AG10803 (cell line): ENCODE data around the gene VPS72.
"Not testable (repeated sequence)": the region's sequence is repeated elsewhere in the genome, so short reads cannot be mapped to it uniquely, and the experiment has no call there.

Experiments used
- DNase-seq: peaks from one replicate; pipeline ENCODE4 v3.0.0; 2010; ENCODE audit warnings: low read depth
- H3K4me3 ChIP-seq: 2 replicates; pipeline ENCODE4 v1.5.1; 2011; ENCODE audit warnings: mild to moderate bottlenecking, low read length, control low read depth
- TF ChIP-seq, protein P1 (sequence below): conservative IDR thresholded peaks from 2 replicates; pipeline ENCODE4 v1.5.1; 2011; ENCODE audit warnings: mild to moderate bottlenecking, low read length, control low read depth, inconsistent platforms

VPS72 gene

DNA sequence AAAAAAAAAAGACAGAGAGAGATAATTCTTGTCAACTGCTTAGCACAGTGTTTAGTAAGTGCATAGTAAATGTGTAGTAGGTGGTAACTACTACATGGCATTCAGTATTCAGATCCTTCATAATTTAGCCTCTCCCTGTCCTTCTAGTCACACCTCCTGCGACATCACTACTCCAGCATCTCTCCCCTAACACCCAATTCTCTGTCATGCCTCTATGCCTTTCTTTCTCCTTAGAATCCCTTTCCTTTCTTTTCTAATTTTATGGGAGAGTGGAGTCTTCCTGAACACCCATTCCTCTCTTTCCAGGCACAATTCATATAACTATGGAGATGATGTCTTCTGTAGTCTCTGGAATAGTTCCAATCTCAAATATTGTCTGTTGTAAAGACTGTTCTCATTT, 3.9 kb upstream of the VPS72 start:
- no peak for DNase-seq
- TF ChIP-seq, protein P1, sequence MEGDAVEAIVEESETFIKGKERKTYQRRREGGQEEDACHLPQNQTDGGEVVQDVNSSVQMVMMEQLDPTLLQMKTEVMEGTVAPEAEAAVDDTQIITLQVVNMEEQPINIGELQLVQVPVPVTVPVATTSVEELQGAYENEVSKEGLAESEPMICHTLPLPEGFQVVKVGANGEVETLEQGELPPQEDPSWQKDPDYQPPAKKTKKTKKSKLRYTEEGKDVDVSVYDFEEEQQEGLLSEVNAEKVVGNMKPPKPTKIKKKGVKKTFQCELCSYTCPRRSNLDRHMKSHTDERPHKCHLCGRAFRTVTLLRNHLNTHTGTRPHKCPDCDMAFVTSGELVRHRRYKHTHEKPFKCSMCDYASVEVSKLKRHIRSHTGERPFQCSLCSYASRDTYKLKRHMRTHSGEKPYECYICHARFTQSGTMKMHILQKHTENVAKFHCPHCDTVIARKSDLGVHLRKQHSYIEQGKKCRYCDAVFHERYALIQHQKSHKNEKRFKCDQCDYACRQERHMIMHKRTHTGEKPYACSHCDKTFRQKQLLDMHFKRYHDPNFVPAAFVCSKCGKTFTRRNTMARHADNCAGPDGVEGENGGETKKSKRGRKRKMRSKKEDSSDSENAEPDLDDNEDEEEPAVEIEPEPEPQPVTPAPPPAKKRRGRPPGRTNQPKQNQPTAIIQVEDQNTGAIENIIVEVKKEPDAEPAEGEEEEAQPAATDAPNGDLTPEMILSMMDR: no peak
- no peak overlapping the region for H3K4me3 ChIP-seq

DNA sequence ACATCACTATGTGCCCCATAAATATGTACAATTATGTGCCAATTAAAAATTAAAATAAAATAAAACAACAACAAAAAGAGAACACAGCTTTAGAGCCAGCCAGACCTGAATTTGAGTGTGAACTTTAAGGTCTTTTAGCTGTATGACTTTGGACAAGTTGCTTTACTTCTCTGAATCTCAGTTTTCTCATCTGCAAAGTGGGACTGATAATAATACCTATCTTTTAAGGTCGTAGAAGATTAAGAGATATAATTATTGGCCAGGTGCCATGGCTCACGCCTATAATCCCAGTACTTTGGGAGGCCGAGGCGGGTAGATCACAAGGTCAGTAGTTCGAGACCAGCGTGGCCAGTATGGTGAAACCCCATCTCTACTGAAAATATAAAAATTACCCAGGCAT, 3.3 kb upstream of the VPS72 start:
- DNase-seq: no peak
- TF ChIP-seq, protein P1: no peak

GRCh38 chr1:151192047-151192446, 2.0 kb upstream of the VPS72 start:
- no peak for DNase-seq
- TF ChIP-seq, protein P1: no peak
- H3K4me3 ChIP-seq: no peak overlapping the region

More for the DNA sequence above, 3.3 kb upstream of the VPS72 start:
- H3K4me3 ChIP-seq: no peak overlapping the region

DNA sequence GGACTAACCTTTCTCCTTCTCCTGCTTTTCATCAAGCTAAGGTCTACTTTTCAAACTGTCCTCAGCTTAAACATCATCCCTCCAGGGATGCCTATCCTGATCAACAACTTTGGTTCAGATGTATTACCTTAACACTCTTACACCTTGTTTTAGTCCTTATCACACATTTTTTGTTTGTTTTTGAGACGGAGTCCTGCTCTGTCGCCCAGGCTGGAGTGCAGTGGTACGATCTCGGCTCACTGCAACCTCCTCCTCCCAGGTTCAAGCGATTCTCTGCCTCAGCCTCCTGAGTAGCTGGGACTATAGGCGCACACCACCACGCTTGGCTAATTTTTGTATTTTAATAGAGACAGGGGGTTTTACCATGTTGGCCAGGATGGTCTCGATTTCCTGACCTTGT, 1.3 kb downstream of the VPS72 start:
- DNase-seq: not testable (repeated sequence)
- peak overlapping the region; percentile 87 for H3K4me3 ChIP-seq

- no peak for DNase-seq
Observed at GRCh38 chr1:151187205-151187604, 2.8 kb downstream of the VPS72 start.

DNA sequence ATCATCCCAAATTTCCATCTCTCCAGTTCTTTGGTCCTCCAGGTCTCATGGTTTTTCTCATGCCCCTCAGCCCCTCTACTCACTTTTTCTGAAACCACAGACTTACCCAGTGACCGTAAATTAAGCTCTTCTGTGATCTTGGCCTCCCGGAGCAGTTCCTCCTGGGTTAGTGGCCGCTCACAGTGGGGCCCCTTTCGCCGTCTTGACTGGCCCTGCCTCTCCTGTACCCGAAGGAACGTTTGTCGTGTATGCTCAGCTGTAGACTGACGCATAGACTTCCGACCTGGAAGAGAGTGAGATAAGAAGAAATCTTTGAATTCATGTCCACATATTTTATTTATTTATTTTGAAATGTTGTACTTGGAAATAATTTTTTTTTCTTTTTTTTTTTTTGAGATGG, 5.8 kb downstream of the VPS72 start:
- TF ChIP-seq, protein P1: no peak
- no peak overlapping the region for H3K4me3 ChIP-seq
- DNase-seq: no peak

More at GRCh38 chr1:151187205-151187604, 2.8 kb downstream of the VPS72 start:
- TF ChIP-seq, protein P1: no peak
- H3K4me3 ChIP-seq: no peak overlapping the region

DNA sequence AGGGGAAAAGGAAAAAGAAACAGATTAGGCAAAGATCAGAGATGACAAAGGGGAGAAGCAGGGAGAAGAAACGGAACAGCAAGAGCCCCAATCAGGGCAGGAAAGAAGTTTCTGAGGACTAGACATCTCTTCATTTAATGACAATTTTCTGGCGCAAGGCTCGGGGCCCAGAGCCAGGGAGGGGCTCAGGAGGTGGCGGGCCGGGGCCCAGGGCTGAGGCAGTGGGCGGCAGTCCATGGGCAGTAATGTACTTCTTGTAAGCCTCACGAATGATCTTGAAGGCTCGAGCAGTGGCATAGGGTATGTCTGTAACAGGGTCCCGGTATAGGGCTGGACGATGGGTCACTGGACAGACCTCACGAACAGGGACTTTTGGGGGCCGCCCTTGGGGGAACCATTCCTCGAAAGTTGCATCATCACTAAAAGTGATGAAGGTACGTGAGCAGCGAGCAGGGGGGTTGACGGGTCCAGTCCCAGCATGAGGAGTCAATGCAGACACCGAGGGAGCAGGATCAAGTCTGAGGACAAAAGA, 13.4 kb downstream of the VPS72 start:
- no peak for DNase-seq
- H3K4me3 ChIP-seq: no peak overlapping the region
- TF ChIP-seq, protein P1: no peak

DNA sequence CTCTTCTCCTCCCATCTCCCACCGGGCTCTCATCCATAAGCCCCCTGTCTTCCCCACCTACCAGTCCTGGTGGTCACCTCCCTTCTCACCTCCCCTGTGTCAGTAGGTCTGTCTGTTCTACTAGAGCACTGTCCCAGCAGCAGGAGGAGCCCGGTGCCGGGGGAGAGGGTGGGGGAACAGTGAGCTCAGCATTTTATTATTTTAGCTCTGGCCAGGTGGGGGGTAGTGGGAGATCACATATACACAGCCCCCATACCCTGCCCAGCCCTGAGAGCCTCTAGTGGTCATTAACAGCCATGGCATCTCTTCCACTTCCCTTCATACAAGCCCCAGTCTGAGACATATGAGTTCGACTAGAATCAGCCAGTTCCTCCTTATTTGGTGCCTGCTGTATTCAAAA, 14.1 kb downstream of the VPS72 start, which contains the start of gene TMOD4:
TSS of gene TMOD4 (minus strand) at position 119 of the 400 bp plus-strand sequence. CDS start 1,106 bp downstream, outside the sequence.
- TF ChIP-seq, protein P1: peak; percentile 55
- DNase-seq: peak; percentile 13
- H3K4me3 ChIP-seq: no peak within 1 kb of the TSS
